HCT116 (cell line): Measurements from ENCODE around the gene RBPJ. TPM values are rescaled to one million over a fixed set of nuclear protein-coding genes. Genes with fewer than 3 reads are reported as not detected.

Experiments used
- ATAC-seq: fragments of 200-7000 bp; cut with Tn5 transposase; 2 replicates; pipeline ENCODE4 v1.9.1; 2020; ENCODE audit warnings: mild to moderate bottlenecking, moderate library complexity
- BruUV-seq: library from RNA; stranded (reverse); fragments of 400-500 nt; replicated peaks from 2 replicates; lab custom pipeline; 2021; lab: Mats Ljungman, UMichigan
- CTCF ChIA-PET: fragments of 300-600 bp; sonication (Branson Sonifier 250); formaldehyde crosslinking; loops from one replicate; lab custom pipeline; 2021; ENCODE audit warnings: antibody characterized with exemption; lab: Charles Lee
- POLR2A ChIA-PET: fragments of 300-600, 350-600 bp; sonication (Branson Sonifier 250); formaldehyde crosslinking; loops from one replicate; lab custom pipeline; 2021; ENCODE audit warnings: antibody characterized with exemption; lab: Charles Lee
- RAD21 ChIA-PET, 2 experiments: fragments of 300-600 bp; sonication (Branson Sonifier 250); formaldehyde crosslinking; loops; one replicate each; lab custom pipeline; 2023; ENCODE audit warnings: low total read pairs in 2 of 2; ENCODE audit not compliant: uncharacterized antibody in 2 of 2, unreplicated experiment in 2 of 2, low non-redundant PET in 1 of 2; lab: Charles Lee
- DNase-seq: peaks from one replicate; pipeline ENCODE4 v3.0.0-alpha.2; 2010; ENCODE audit warnings: low read depth, low spot score
- H2AFZ ChIP-seq: fragments of 200-600 bp; shearing (Covaris generic), sonication (generic); 2 replicates; pipeline ENCODE4 v1.6.1; 2017; ENCODE audit warnings: low read depth, mixed run types, mixed read lengths, antibody characterized with exemption, low read length; ENCODE audit not compliant: poor library complexity, severe bottlenecking
- H3K27ac ChIP-seq: 2 replicates; pipeline ENCODE4 v1.5.1; 2012; ENCODE audit warnings: low read depth, low read length
- H3K27me3 ChIP-seq: fragments of 200-600 bp; sonication (generic); 2 replicates; pipeline ENCODE4 v1.6.1; 2016; ENCODE audit warnings: mixed run types, low read length, mixed read lengths; ENCODE audit not compliant: insufficient read depth
- H3K36me3 ChIP-seq, 2 experiments: fragments of 200-500 bp in 1 of 2; fragments of 200-600 bp in 1 of 2; sonication (Bioruptor generic) in 1 of 2; sonication (generic) in 1 of 2; 2 replicates each; pipeline versions ENCODE4 v1.5.1 to v1.6.1; 2014 to 2016; ENCODE audit warnings: low read length in 2 of 2, inconsistent platforms in 1 of 2, mixed read lengths in 1 of 2, mixed run types in 1 of 2; ENCODE audit not compliant: insufficient read depth in 2 of 2, control insufficient read depth in 1 of 2
- H3K4me1 ChIP-seq, 2 experiments: fragments of 200-600 bp in 1 of 2; sonication (generic) in 1 of 2; 2 replicates each; pipeline versions ENCODE4 v1.5.1 to v1.6.1; 2012 to 2017; ENCODE audit warnings: low read length in 2 of 2, inconsistent platforms in 1 of 2, mild to moderate bottlenecking in 1 of 2, mixed read lengths in 1 of 2, mixed run types in 1 of 2, moderate library complexity in 1 of 2; ENCODE audit not compliant: insufficient read depth in 2 of 2, control insufficient read depth in 1 of 2
- H3K4me2 ChIP-seq: fragments of 200-600 bp; sonication (generic); 2 replicates; pipeline ENCODE4 v1.6.1; 2017; ENCODE audit warnings: mixed run types, low read length, mixed read lengths
- H3K4me3 ChIP-seq, 2 experiments: fragments of 200-600 bp in 1 of 2; sonication (generic) in 1 of 2; replicated peaks in 1 of 2; 2 replicates each; pipeline ENCODE4 v1.5.1; 2011 to 2016; ENCODE audit warnings: low read length in 2 of 2, control low read depth in 1 of 2, low read depth in 1 of 2, mild to moderate bottlenecking in 1 of 2, mixed read lengths in 1 of 2, mixed run types in 1 of 2
- H3K79me2 ChIP-seq: fragments of 200-600 bp; sonication (generic); 2 replicates; pipeline ENCODE4 v1.6.1; 2017; ENCODE audit warnings: mild to moderate bottlenecking, mixed run types, low read length, moderate library complexity, mixed read lengths; ENCODE audit not compliant: insufficient read depth
- H3K9ac ChIP-seq: fragments of 200-600 bp; sonication (generic); 2 replicates; pipeline ENCODE4 v1.6.1; 2016; ENCODE audit warnings: low read length, mixed read lengths
- H3K9me2 ChIP-seq: fragments of 200-600 bp; sonication (generic), shearing (Covaris generic); 2 replicates; pipeline ENCODE4 v1.6.1; 2017; ENCODE audit warnings: mixed run types, mild to moderate bottlenecking, moderate library complexity; ENCODE audit not compliant: insufficient read depth
- H3K9me3 ChIP-seq, 2 experiments: fragments of 200-500 bp in 1 of 2; fragments of 200-600 bp in 1 of 2; sonication (Bioruptor generic) in 1 of 2; sonication (generic) in 1 of 2; 2 replicates each; pipeline ENCODE4 v1.6.1; 2014 to 2017; ENCODE audit warnings: low read length in 2 of 2, mixed read lengths in 2 of 2, inconsistent platforms in 1 of 2, low read depth in 1 of 2, mild to moderate bottlenecking in 1 of 2, mixed run types in 1 of 2, moderate library complexity in 1 of 2; ENCODE audit not compliant: control insufficient read depth in 1 of 2, insufficient read depth in 1 of 2
- H4K20me1 ChIP-seq: fragments of 200-600 bp; sonication (generic), shearing (Covaris generic); 2 replicates; pipeline ENCODE4 v1.6.1; 2017; ENCODE audit warnings: mixed run types, mild to moderate bottlenecking, moderate library complexity; ENCODE audit not compliant: insufficient read depth
- CBX3 ChIP-seq: IDR thresholded peaks from 2 replicates; pipeline ENCODE4 v1.6.1; 2012; ENCODE audit warnings: low read depth
- EGR1 ChIP-seq: IDR thresholded peaks from 2 replicates; pipeline ENCODE4 v1.6.1; 2012; ENCODE audit warnings: low read depth
- ELF1 ChIP-seq: IDR thresholded peaks from 2 replicates; pipeline ENCODE4 v1.6.1; 2012; ENCODE audit warnings: low read depth, borderline replicate concordance
- EZH2 ChIP-seq: fragments of 200-600 bp; sonication (generic); IDR thresholded peaks from 2 replicates; pipeline ENCODE4 v1.6.1; 2017; ENCODE audit warnings: antibody characterized with exemption, mixed run types
- POLR2AphosphoS5 ChIP-seq: IDR thresholded peaks from 2 replicates; pipeline ENCODE4 v1.6.1; 2011; ENCODE audit warnings: mild to moderate bottlenecking, low read depth, low read length, moderate library complexity
- RAD21 ChIP-seq: IDR thresholded peaks from 2 replicates; pipeline ENCODE4 v1.6.1; 2012; ENCODE audit warnings: low read depth, mild to moderate bottlenecking
- REST ChIP-seq: IDR thresholded peaks from 2 replicates; pipeline ENCODE4 v1.6.1; 2012; ENCODE audit warnings: low read depth
- SP1 ChIP-seq: IDR thresholded peaks from 2 replicates; pipeline ENCODE4 v1.6.1; 2012; ENCODE audit warnings: low read depth
- TCF7L2 ChIP-seq: IDR thresholded peaks from 2 replicates; pipeline ENCODE4 v1.7.0; 2011; ENCODE audit warnings: borderline replicate concordance, inconsistent platforms; ENCODE audit not compliant: insufficient read depth, insufficient read length; ENCODE audit errors: extremely low read depth
- ZBTB33 ChIP-seq: IDR thresholded peaks from 2 replicates; pipeline ENCODE4 v1.6.1; 2011; ENCODE audit warnings: mild to moderate bottlenecking, low read length, moderate library complexity; ENCODE audit not compliant: insufficient replicate concordance; ENCODE audit errors: extremely low read depth
- ZFX ChIP-seq: fragments of 450-650 bp; IDR thresholded peaks from 2 replicates; pipeline ENCODE4 v1.6.1; 2017
- ZNF274 ChIP-seq: fragments of 200-500 bp; sonication (Bioruptor generic); IDR thresholded peaks from 2 replicates; pipeline ENCODE4 v1.6.1; 2014; ENCODE audit warnings: mild to moderate bottlenecking, low read depth, low read length, inconsistent platforms
- intact Hi-C: fragments of 100-400 bp; cut with micrococcal nuclease; formaldehyde crosslinking; loops from 2 replicates; pipeline ENCODE4 v1.10.0; 2022
- total RNA-seq: library from RNA; stranded (reverse); gene quantifications from one replicate; pipeline ENCODE4 v1.2.1, GENCODE V29; 2021; ENCODE audit not compliant: unreplicated experiment

RBPJ gene
- total RNA-seq, 1 experiment from 2014 or later: 72.7 TPM

- CTCF ChIA-PET: interaction anchor here (1.8 kb wide), 1 partner anchor 19 kb away, joined by 4 read pairs; no protein-coding TSS in a partner anchor
Measured at GRCh38 chr4:26478330-26478729, 157.5 kb downstream of the RBPJ start.

More at GRCh38 chr4:26478330-26478729, 157.5 kb downstream of the RBPJ start:
- Histone ChIP-seq H3K9me2 (no peaks in the 10 kb centered on the region), H3K4me3 (no peak overlapping the region)
- RAD21 ChIA-PET: no interaction called here
- TF ChIP-seq ZBTB33 (no peak), TCF7L2 (no peak), ZFX (no peak), EZH2 (no peak), ZNF274 (no peak), RAD21 (no peak), REST (no peak), POLR2AphosphoS5 (no peak), CBX3 (no peak), EGR1 (no peak), ELF1 (no peak), SP1 (no peak)
- TF ChIP-seq, all 23 proteins: peak for 0
- DNase-seq: no peak
- no TSS peak for BruUV-seq
- POLR2A ChIA-PET: no interaction called here
- Histone ChIP-seq H3K79me2 (no peaks in the 10 kb centered on the region), H3K36me3 (no peaks in the 10 kb centered on the region), H3K27ac (no peak overlapping the region), H2AFZ (no peak overlapping the region), H3K4me1 (no peaks in the 10 kb centered on the region), H3K27me3 (no peaks in the 10 kb centered on the region), H3K9me3 (no peaks in the 10 kb centered on the region), H4K20me1 (no peaks in the 10 kb centered on the region), H3K9ac (no peak overlapping the region), H3K4me2 (no peak overlapping the region)
- intact Hi-C loops: no loop called here
- ATAC-seq: no peak
